GM18517 (cell line): ENCODE results near the gene BCL2.

Experiments used
- ATAC-seq: cut with Tn5 transposase; IDR thresholded peaks from one replicate; pipeline ENCODE4 v1.9.1; 2021; ENCODE audit warnings: mild to moderate bottlenecking, moderate library complexity; ENCODE audit not compliant: unreplicated experiment

Gene BCL2

GRCh38 chr18:63162271-63163014 is 157.1 kb downstream of the BCL2 start:
- peak; percentile 28 for ATAC-seq

DNA sequence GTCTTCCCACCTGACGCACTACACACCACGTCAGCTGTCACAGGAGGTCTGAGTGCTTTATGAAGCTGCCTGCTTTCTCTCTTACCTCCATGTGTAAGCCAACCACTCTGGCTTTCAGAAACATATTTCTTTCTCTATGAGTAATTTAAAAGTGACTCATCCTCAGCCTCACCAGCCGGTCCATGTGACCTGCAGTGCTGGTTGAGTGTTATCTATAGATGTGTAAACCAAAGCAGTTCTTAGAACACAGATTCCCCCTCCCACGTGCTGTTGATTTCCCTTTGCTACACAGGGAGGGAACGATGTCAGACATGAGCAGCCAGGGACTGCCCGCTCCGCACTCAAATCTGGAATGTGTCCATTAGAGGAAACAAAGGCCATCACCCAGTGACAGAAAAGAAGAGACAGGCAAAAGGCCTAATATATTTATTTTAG is 157.8 kb downstream of the BCL2 start:
- ATAC-seq: peak; percentile 61

GRCh38 chr18:63161032-63161760 is 158.4 kb downstream of the BCL2 start:
- peak; percentile 29 for ATAC-seq

GRCh38 chr18:63160172-63160995 is 159.2 kb downstream of the BCL2 start:
- no peak for ATAC-seq

- ATAC-seq: no peak
Observed at GRCh38 chr18:63159590-63159989, 160.0 kb downstream of the BCL2 start.

DNA sequence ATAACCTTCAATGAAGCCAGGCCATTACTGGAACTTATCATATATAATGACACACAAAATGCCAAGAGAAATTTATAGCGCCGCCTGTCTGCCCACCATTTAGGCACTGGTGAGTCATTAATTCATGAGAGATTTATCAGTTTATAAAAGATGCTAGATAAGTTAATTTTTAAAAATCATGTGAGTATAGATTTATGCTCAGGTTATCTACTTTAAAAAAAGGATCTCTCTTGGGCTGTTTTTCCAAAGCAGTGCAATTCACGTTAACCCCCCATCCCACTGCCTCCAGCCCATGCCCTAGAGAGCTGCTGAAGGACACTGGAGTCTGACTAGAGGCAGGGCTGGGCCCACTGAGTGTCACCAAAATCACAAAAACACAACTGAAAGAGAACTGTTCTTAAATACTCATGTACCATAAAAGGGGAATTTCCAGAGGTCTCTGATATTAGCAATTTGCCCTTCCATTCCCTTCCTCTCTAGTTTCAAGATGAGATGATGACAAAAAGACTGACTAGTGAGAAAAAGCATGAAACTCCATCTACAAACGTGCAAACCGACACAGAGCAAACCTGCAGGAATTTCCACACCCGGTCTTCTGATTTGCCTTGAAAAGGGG is 160.8 kb downstream of the BCL2 start:
- no peak for ATAC-seq

DNA sequence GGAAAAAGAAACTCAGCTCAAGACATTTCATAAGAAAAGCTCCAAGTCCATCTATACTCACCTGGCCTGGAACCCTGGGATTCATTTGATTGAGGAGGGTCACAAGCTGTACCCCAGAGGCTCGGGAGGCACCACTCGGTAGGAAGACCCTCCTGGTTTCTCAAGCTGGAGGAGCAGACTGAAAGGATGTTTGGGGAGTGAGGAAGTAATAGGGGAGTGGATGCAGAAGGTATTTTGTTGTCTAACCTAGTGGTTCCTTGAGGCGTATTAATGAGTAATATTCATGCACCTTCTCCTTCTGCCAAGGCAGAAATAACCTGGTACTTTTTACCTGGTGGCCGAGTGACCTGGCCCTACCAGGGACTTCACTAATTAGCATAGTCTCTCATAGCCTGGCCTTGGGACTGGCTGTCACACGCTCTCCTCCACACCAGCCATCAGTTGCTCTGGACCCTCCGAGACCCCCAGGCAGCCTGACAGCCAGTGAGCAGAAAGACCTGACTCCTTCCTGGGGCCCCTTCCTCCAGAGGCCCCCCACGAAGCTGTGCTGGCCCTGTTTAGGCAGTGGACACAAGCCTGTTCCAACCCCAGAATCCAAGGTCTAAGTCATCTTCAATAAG is 161.4 kb downstream of the BCL2 start:
- no peak for ATAC-seq

DNA sequence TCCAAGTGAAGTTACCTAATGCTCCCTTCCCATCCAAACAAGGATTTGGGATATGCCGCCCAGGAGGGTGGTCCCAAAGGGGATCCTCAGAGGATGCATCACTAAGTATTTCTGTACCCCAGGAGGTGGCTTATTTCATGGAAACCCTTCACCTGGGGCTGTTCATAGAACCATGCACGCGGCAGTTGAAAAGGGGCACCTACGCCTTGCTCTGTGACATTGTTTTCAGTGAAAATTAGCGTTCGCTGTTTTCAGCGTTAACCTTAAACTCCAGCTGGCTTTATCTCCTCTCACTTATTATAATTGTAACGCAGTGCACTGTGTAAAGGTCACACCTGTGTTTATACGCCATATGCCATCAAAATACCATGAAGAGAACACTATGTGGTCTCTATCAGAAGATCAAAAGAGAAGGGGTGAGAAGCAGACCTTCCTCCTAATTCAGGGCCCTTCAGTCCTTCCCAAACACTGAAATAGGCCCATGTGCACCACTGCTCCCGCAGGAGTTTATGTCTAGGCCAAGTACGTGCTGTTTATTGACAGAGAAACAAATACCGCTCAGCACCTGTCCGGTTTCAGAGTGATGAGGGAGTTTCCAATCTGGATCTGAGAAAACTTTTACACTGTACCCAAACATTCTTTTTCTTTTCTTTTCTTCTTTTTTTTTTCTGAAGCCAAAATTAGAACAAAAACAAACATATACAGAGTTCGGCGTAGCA is 162.1 kb downstream of the BCL2 start:
- ATAC-seq: peak; percentile 20

- no peak for ATAC-seq
Observed at GRCh38 chr18:63155910-63156773, 163.4 kb downstream of the BCL2 start.

- ATAC-seq: peak; percentile 38
Observed at GRCh38 chr18:63155169-63155852, 164.3 kb downstream of the BCL2 start.

DNA sequence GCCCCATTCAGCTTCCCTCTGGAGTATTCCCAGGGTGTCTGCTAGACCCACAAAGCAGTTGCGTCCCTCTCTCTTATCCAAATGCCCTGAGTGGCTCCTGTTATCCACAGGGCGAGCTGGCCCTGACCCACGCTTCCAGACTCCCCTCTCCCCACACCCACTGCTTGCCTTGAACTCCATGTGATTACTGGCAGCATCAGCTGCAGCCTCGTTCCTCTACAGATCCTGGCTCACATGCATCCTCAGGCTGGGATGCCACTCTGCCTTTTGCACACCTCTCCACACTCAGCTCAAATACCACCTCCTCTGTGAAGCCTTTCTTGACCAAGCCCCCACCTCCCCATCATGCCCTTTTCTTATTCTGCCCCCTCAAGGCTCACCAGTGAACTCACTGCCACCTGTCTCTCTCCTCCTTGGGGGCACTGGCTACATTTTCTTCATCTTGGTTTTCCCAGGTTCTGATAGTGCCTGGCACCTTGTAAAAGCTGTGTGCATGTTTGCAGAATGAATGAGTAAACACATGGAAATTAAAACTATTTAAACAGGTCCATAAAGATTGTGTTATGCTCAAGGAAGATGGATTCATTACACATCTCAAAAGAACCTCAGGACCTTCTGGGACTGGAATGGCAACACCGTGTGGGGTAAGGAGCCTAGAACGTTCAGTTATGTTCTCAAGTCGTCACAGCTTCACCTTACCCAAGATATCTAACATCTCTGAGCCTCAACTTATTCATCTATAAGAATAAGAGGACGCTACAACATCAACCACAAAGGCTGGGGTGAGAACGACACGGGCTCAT is 165.0 kb downstream of the BCL2 start:
- no peak for ATAC-seq

DNA sequence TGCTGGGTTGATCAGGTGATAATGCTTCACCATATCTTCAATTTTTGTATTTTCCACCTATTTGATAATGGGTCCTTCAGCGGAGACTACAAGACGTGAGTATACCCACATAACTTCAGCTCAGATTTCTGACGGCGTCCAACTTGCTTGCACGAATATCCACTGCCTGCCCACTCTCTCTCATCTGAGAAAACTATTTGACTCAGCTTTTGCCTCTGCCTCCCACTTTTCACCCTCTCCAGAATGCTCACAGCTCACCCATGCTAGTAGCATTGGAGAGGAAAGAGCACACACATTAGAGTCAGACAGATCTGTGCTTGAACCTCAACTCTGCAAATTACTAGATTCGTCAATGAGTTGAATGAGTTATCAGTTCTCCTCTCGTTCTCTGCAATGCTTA is 166.8 kb downstream of the BCL2 start:
- no peak for ATAC-seq

DNA sequence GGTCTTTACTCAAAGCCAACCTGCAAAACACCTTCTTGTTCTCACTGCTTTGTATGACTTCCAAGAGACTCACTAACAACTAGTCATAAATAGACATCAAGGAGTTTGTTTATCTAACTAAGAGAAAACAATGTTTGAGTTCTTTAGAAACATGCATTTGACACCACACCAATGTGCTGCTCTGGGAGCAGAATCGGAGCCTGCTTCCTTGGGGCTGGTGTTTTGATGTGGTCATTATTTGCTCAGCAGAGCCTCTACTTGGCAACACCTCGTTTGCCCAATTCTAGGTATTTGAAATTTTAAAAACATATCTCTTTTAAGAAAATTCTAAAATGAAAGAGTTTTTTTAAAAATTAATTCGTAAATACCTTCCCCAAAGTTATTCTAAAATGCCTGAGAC is 167.5 kb downstream of the BCL2 start:
- no peak for ATAC-seq

- ATAC-seq: no peak
Observed at GRCh38 chr18:63151539-63151938, 168.0 kb downstream of the BCL2 start.

GRCh38 chr18:63150942-63151421 is 168.6 kb downstream of the BCL2 start:
- no peak for ATAC-seq

- no peak for ATAC-seq
Observed at GRCh38 chr18:63150326-63150725, 169.2 kb downstream of the BCL2 start.

DNA sequence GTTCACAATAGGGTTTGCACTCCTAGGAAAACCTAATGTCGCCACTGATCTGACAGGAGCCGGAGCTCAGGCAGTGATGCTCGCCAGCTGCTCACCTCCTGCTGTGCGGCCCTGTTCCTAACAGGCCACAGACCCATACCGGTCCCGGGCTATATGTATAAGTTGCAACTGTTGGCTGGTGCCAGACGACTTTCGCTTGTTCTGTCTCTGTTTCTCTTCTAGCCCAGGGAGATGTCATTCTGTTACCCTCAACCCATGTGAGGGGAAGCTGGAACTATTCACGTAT is 170.3 kb downstream of the BCL2 start:
- no peak for ATAC-seq
